Panc1 (cell line): ENCODE results near the gene AGPAT4. TPM values are rescaled to one million over a fixed set of nuclear protein-coding genes. Genes with fewer than 3 reads are reported as not detected.

ENCODE experiments used
- ATAC-seq: fragments of 200-7000 bp; cut with Tn5 transposase; 2 replicates; pipeline ENCODE4 v1.9.1; 2020; ENCODE audit warnings: mild to moderate bottlenecking, moderate library complexity
- BruUV-seq: library from RNA; stranded (reverse); fragments of 400-500 nt; replicated peaks from 2 replicates; lab custom pipeline; 2021; lab: Mats Ljungman, UMichigan
- CTCF ChIA-PET: fragments of 300-600 bp; sonication (Branson Sonifier 250); formaldehyde crosslinking; loops from one replicate; lab custom pipeline; 2022; ENCODE audit warnings: antibody characterized with exemption; lab: Charles Lee
- POLR2A ChIA-PET: fragments of 300-600 bp; sonication (Branson Sonifier 250); formaldehyde crosslinking; loops from one replicate; lab custom pipeline; 2022; ENCODE audit warnings: antibody characterized with exemption; lab: Charles Lee
- DNase-seq: peaks from one replicate; pipeline ENCODE4 v3.0.0-alpha.2; 2010; ENCODE audit warnings: low read depth, low spot score
- H3K27ac ChIP-seq: 2 replicates; pipeline ENCODE4 v1.5.1; 2011; ENCODE audit warnings: mild to moderate bottlenecking, low read length, inconsistent platforms
- H3K27me3 ChIP-seq: fragments of 200-500 bp; sonication (Bioruptor generic); 2 replicates; pipeline ENCODE4 v1.6.0; 2014; ENCODE audit warnings: low read length, inconsistent platforms; ENCODE audit not compliant: control insufficient read depth, insufficient read depth
- H3K36me3 ChIP-seq: fragments of 200-500 bp; sonication (Bioruptor generic); 2 replicates; pipeline ENCODE4 v1.5.1; 2014; ENCODE audit warnings: inconsistent platforms, mild to moderate bottlenecking, low read length, moderate library complexity; ENCODE audit not compliant: control insufficient read depth, insufficient read depth
- H3K4me1 ChIP-seq: 2 replicates; pipeline ENCODE4 v1.5.1; 2011; ENCODE audit warnings: inconsistent platforms, mild to moderate bottlenecking, low read length, moderate library complexity; ENCODE audit not compliant: control insufficient read depth, insufficient read depth
- H3K4me3 ChIP-seq, 2 experiments: 2 replicates each; pipeline ENCODE4 v1.5.1; 2011 to 2012; ENCODE audit warnings: low read depth in 2 of 2, low read length in 2 of 2, mild to moderate bottlenecking in 2 of 2, inconsistent platforms in 1 of 2, moderate library complexity in 1 of 2
- H3K9me3 ChIP-seq: fragments of 200-500 bp; sonication (Bioruptor generic); 2 replicates; pipeline ENCODE4 v1.5.1; 2014; ENCODE audit warnings: low read depth, mild to moderate bottlenecking, inconsistent platforms, low read length, moderate library complexity; ENCODE audit not compliant: control insufficient read depth, insufficient read depth
- POLR2AphosphoS5 ChIP-seq: IDR thresholded peaks from 2 replicates; pipeline ENCODE4 v1.6.1; 2012; ENCODE audit warnings: mild to moderate bottlenecking, low read depth, low read length, moderate library complexity
- REST ChIP-seq, 2 experiments: IDR thresholded peaks; 2 replicates each; pipeline ENCODE4 v1.6.1; 2011 to 2012; ENCODE audit warnings: low read depth in 2 of 2, control low read depth in 1 of 2, low read length in 1 of 2, mild to moderate bottlenecking in 1 of 2, moderate library complexity in 1 of 2; ENCODE audit not compliant: insufficient read depth in 1 of 2
- SIN3A ChIP-seq: IDR thresholded peaks from 2 replicates; pipeline ENCODE4 v1.6.1; 2012; ENCODE audit warnings: low read depth, mild to moderate bottlenecking, low read length, moderate library complexity, borderline replicate concordance; ENCODE audit not compliant: insufficient read depth
- TCF7L2 ChIP-seq: IDR thresholded peaks from 2 replicates; pipeline ENCODE4 v1.6.1; 2011; ENCODE audit warnings: mild to moderate bottlenecking, low read depth, low read length, inconsistent platforms
- in situ Hi-C: cut with HindIII; loops from 2 replicates; pipeline ENCODE4 v1.10.0; 2016; ENCODE audit warnings: low sequenced_read_pairs, low pct_unique_long_range_greater_than_20kb
- intact Hi-C: fragments of 100-400 bp; cut with micrococcal nuclease; formaldehyde crosslinking; loops from one replicate; pipeline ENCODE4 v1.10.0; 2022; ENCODE audit not compliant: unreplicated experiment
- total RNA-seq: library from RNA; stranded (reverse); gene quantifications from one replicate; pipeline ENCODE4 v1.2.1, GENCODE V29; 2021; ENCODE audit not compliant: unreplicated experiment
- TF ChIP-seq, protein P1 (sequence below): fragments of 450-650 bp; IDR thresholded peaks from 2 replicates; pipeline ENCODE4 v1.5.1; 2017; ENCODE audit warnings: mild to moderate bottlenecking

AGPAT4 gene
- total RNA-seq, 1 experiment from 2014 or later = 12.9 TPM

DNA sequence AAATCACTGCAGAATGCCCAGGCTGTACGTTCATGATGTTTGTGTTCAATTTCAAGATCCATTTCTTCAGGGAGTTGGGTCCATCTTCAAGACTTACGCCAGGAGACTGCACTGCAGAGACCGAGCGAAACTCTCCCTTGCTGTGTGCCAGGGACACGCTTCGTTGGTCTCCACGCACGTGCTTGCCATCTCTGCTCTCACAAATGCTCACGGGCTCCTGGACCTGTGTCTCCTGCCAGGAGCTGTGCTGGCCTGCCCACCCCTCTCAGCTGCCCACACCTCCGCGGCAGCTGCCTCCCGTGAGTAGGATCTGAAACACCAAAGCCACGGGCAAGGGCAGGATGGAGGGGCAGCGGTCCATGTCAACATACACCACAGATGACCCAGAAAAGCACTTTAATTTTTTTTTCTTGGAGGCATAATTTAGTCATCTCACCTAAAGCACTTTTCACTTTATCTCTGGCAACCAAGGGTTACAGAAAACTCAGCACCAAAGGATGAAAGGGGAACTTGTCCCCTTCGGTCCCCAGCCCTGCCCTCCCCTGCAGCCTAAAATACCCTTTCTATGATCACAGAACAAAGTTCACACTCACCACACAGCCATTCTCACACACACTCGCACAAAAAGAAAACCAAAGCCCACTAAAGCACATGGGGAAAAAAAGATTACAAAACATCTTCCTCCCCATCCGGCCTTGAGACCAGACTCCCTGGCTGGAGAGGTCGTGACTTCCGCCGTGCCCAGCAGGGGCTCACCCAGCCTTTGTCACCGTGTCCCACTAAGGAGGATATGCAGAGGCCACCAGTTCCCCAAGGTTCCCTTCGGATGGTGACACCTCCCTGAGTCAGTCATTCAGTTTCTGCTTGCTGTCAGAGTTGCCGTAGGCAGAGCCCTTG lies 137.9 kb downstream of the AGPAT4 start:
- TF ChIP-seq TCF7L2 = no peak
- no peak for TF ChIP-seq REST (IDR thresholded peaks at IDR 0.05; ENCODE audit: insufficient read depth in 1 of 2, low read depth in 2 of 2, low read length in 1 of 2)
- TF ChIP-seq, protein P1, sequence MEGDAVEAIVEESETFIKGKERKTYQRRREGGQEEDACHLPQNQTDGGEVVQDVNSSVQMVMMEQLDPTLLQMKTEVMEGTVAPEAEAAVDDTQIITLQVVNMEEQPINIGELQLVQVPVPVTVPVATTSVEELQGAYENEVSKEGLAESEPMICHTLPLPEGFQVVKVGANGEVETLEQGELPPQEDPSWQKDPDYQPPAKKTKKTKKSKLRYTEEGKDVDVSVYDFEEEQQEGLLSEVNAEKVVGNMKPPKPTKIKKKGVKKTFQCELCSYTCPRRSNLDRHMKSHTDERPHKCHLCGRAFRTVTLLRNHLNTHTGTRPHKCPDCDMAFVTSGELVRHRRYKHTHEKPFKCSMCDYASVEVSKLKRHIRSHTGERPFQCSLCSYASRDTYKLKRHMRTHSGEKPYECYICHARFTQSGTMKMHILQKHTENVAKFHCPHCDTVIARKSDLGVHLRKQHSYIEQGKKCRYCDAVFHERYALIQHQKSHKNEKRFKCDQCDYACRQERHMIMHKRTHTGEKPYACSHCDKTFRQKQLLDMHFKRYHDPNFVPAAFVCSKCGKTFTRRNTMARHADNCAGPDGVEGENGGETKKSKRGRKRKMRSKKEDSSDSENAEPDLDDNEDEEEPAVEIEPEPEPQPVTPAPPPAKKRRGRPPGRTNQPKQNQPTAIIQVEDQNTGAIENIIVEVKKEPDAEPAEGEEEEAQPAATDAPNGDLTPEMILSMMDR = no peak
- no peak for TF ChIP-seq SIN3A
- no peak for TF ChIP-seq POLR2AphosphoS5
- H3K4me1 ChIP-seq = no peaks in the 10 kb centered on the region
- H3K9me3 ChIP-seq = no peaks in the 10 kb centered on the region
- no peaks in the 10 kb centered on the region for H3K27me3 ChIP-seq
- ATAC-seq = no peak
- H3K4me3 ChIP-seq = no peak overlapping the region
- no TSS peak for BruUV-seq
- intact Hi-C loops (no loop called here), in situ Hi-C loops (no loop called here)
- no peak for DNase-seq
- no peak overlapping the region for H3K27ac ChIP-seq
- CTCF ChIA-PET = no interaction called here
- POLR2A ChIA-PET = no interaction called here
- H3K36me3 ChIP-seq = no peaks in the 10 kb centered on the region

DNA sequence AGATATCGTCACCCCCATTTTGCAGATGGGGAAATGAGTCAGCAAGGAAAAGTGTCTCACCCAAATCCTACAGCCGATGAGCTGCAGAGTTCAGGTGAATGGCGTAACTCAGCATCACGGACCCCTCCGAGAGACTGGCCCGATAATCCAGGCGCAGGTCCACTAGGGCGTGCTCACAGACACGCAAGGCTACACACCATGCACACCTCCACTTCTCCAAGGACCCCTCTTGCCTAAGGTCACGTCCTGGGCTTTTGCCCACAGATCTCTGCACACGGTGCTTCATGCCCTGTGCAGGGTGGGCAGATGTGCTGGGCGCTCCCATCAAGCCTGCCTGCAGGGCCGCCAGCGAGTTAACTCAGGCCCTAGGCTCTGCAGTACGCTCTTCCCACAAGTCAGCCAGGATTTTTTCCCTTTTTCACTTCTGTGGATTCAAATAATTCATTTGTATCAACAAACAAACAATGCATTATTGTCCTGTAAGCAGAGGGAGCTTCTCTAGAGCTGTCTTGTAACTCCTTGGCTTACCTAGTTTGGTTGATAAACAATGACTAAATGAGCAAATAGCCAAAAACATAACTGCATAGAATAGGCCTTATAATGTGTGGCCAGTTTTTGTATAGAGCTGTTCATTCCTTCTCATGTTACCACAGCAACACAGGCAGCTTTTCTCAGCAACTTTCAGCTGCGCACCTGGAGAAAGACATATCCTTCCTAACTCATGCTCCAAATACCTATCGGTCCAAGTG lies 139.1 kb downstream of the AGPAT4 start:
- no peaks in the 10 kb centered on the region for H3K9me3 ChIP-seq
- intact Hi-C loops (no loop called here), in situ Hi-C loops (no loop called here)
- no peak for DNase-seq
- BruUV-seq = no TSS peak
- ChIA-PET POLR2A (no interaction called here), CTCF (no interaction called here)
- ATAC-seq = no peak
- no peaks in the 10 kb centered on the region for H3K27me3 ChIP-seq
- H3K4me1 ChIP-seq = no peaks in the 10 kb centered on the region
- no peak overlapping the region for H3K4me3 ChIP-seq
- no peaks in the 10 kb centered on the region for H3K36me3 ChIP-seq
- no peak for TF ChIP-seq TCF7L2
- no peak for TF ChIP-seq SIN3A
- TF ChIP-seq POLR2AphosphoS5 = no peak
- TF ChIP-seq, protein P1 = no peak
- no peak for TF ChIP-seq REST (IDR thresholded peaks at IDR 0.05; ENCODE audit: insufficient read depth in 1 of 2, low read depth in 2 of 2, low read length in 1 of 2)
- no peak overlapping the region for H3K27ac ChIP-seq
